ENCODE data around the gene ZEB2. TPM values are rescaled to one million over a fixed set of nuclear protein-coding genes. Genes with fewer than 3 reads are reported as not detected.

Gene ZEB2
- total RNA-seq, 5 donors from 2014 or later (not counting 1 experiment from before 2014, with no cell fraction given): 8.9 to 106 (median 23.7) TPM

GRCh38 chr2:144479659-144480058, 40.3 kb downstream of the ZEB2 start:
- H3K36me3 Mint-ChIP-seq: no peaks in the 10 kb centered on the region
- Histone ChIP-seq H3K27me3 (replicated peaks in 1 of 2; ENCODE audit: control insufficient read depth in 2 of 2, extremely low read depth in 1 of 2, insufficient read depth in 2 of 2, low read length in 1 of 2) (no peaks in the 10 kb centered on the region), H3K9me3 (no peaks in the 10 kb centered on the region), H3K27ac (ENCODE audit: low read length) (no peak overlapping the region), H3K4me1 (ENCODE audit: control insufficient read depth in 1 of 2, extremely low read depth in 1 of 2, insufficient read depth in 2 of 2, low read length in 2 of 2) (peaks cover 0 to 22% of the 10 kb centered on the region in 2 experiments), H3K4me3 (ENCODE audit: control insufficient read depth in 1 of 2, extremely low read depth in 1 of 2, low read length in 1 of 2) (no peak overlapping the region), H3K36me3 (ENCODE audit: control insufficient read depth in 2 of 2, extremely low read depth in 1 of 2, insufficient read depth in 1 of 2, low read length in 1 of 2) (no peaks in the 10 kb centered on the region)
- ChIA-PET CTCF (no interaction called here), POLR2A (no interaction called here)
- no peak overlapping the region for H3K27ac Mint-ChIP-seq
- 100% methylated on average over 3 of the region's 8 CpGs for WGBS (ENCODE audit: insufficient coverage)
- ATAC-seq (replicated peaks in 1 of 4): no peak
- DNase-seq: no peak
- H3K9me3 Mint-ChIP-seq: no peaks in the 10 kb centered on the region
- no peak overlapping the region for H3K4me3 Mint-ChIP-seq
- H3K4me1 Mint-ChIP-seq: peaks cover 0 to 20% (median 0%) of the 10 kb centered on the region in 3 donors
- no peaks in the 10 kb centered on the region for H3K27me3 Mint-ChIP-seq

- WGBS (ENCODE audit: insufficient coverage): 86% methylated on average over 1 of the region's 4 CpGs
- ChIA-PET POLR2A (interaction anchor here in 1 of 2 donors (0.5 to 0.6 kb wide), 2 partner anchors 16 to 45 kb away, joined by 3 to 6 read pairs; no protein-coding TSS in a partner anchor), CTCF (no interaction called here)
- no peak for ATAC-seq (replicated peaks in 1 of 4)
- H3K27me3 Mint-ChIP-seq: no peaks in the 10 kb centered on the region
- no peaks in the 10 kb centered on the region for H3K27me3 ChIP-seq (replicated peaks in 1 of 2; ENCODE audit: control insufficient read depth in 2 of 2, extremely low read depth in 1 of 2, insufficient read depth in 2 of 2, low read length in 1 of 2)
- H3K4me3 Mint-ChIP-seq: no peak overlapping the region
- peaks cover 0 to 23% of the 10 kb centered on the region in 2 experiments for H3K4me1 ChIP-seq (ENCODE audit: control insufficient read depth in 1 of 2, extremely low read depth in 1 of 2, insufficient read depth in 2 of 2, low read length in 2 of 2)
- no peak for DNase-seq
- H3K4me1 Mint-ChIP-seq: peaks cover 0 to 23% (median 0%) of the 10 kb centered on the region in 3 donors
- H3K9me3 Mint-ChIP-seq: no peaks in the 10 kb centered on the region
- no peak overlapping the region for H3K27ac Mint-ChIP-seq
- no peaks in the 10 kb centered on the region for H3K36me3 Mint-ChIP-seq
- H3K27ac ChIP-seq (ENCODE audit: low read length): no peak overlapping the region
- no peaks in the 10 kb centered on the region for H3K9me3 ChIP-seq
- no peaks in the 10 kb centered on the region for H3K36me3 ChIP-seq (ENCODE audit: control insufficient read depth in 2 of 2, extremely low read depth in 1 of 2, insufficient read depth in 1 of 2, low read length in 1 of 2)
- no peak overlapping the region for H3K4me3 ChIP-seq (ENCODE audit: control insufficient read depth in 1 of 2, extremely low read depth in 1 of 2, low read length in 1 of 2)
These were observed 40.8 kb downstream of the ZEB2 start for GRCh38 chr2:144479138-144479537.

DNA sequence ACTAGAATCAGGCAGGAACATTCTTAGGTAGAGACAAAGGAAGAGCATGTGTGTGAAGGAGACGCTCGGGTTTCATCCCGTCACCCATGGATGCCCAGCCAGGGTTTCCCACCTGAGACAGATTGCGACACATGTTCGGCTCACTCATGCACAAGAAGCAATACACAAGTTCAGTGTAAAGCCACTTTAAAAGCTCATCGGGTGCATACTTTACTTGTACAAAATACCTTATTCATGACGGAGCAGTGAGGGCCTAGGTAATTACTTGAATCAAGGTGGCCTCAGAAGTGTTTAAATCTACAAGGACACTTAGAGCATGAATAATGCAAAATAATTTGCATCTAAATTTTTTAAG, 42.0 kb downstream of the ZEB2 start:
- Histone ChIP-seq H3K27me3 (replicated peaks in 1 of 2; ENCODE audit: control insufficient read depth in 2 of 2, extremely low read depth in 1 of 2, insufficient read depth in 2 of 2, low read length in 1 of 2) (no peaks in the 10 kb centered on the region), H3K27ac (ENCODE audit: low read length) (peak overlapping the region; percentile 9), H3K4me1 (ENCODE audit: control insufficient read depth in 1 of 2, extremely low read depth in 1 of 2, insufficient read depth in 2 of 2, low read length in 2 of 2) (peaks cover 0 to 32% of the 10 kb centered on the region in 2 experiments), H3K36me3 (ENCODE audit: control insufficient read depth in 2 of 2, extremely low read depth in 1 of 2, insufficient read depth in 1 of 2, low read length in 1 of 2) (no peaks in the 10 kb centered on the region), H3K4me3 (ENCODE audit: control insufficient read depth in 1 of 2, extremely low read depth in 1 of 2, low read length in 1 of 2) (no peak overlapping the region), H3K9me3 (no peaks in the 10 kb centered on the region)
- Mint-ChIP-seq H3K4me1 (peaks cover 0 to 23% (median 0%) of the 10 kb centered on the region in 3 donors), H3K27me3 (no peaks in the 10 kb centered on the region), H3K9me3 (no peaks in the 10 kb centered on the region), H3K4me3 (no peak overlapping the region), H3K36me3 (no peaks in the 10 kb centered on the region), H3K27ac (no peak overlapping the region)
- WGBS (ENCODE audit: insufficient coverage): no CpG with 5 or more reads among the region's 7 CpGs
- ChIA-PET POLR2A (no interaction called here), CTCF (no interaction called here)
- DNase-seq (no peak), ATAC-seq (replicated peaks in 1 of 4) (no peak)

GRCh38 chr2:144477281-144477956, 42.5 kb downstream of the ZEB2 start:
- H3K4me3 ChIP-seq (ENCODE audit: control insufficient read depth in 1 of 2, extremely low read depth in 1 of 2, low read length in 1 of 2): no peak overlapping the region
- ATAC-seq (replicated peaks in 1 of 4) (no peak), DNase-seq (no peak)
- ChIA-PET CTCF (interaction anchor here in 1 of 2 donors (0.8 kb wide), 1 partner anchor 44 kb away, joined by 3 read pairs; no protein-coding TSS in a partner anchor), POLR2A (no interaction called here)
- no peaks in the 10 kb centered on the region for H3K36me3 ChIP-seq (ENCODE audit: control insufficient read depth in 2 of 2, extremely low read depth in 1 of 2, insufficient read depth in 1 of 2, low read length in 1 of 2)
- peak overlapping the region; percentile 9 for H3K27ac ChIP-seq (ENCODE audit: low read length)
- Mint-ChIP-seq H3K4me3 (no peak overlapping the region), H3K9me3 (no peaks in the 10 kb centered on the region), H3K27ac (no peak overlapping the region), H3K36me3 (no peaks in the 10 kb centered on the region), H3K4me1 (peaks cover 0 to 23% (median 0%) of the 10 kb centered on the region in 3 donors), H3K27me3 (no peaks in the 10 kb centered on the region)
- H3K4me1 ChIP-seq (ENCODE audit: control insufficient read depth in 1 of 2, extremely low read depth in 1 of 2, insufficient read depth in 2 of 2, low read length in 2 of 2): peaks cover 0 to 37% of the 10 kb centered on the region in 2 experiments
- WGBS (ENCODE audit: insufficient coverage): no CpG with 5 or more reads among the region's 4 CpGs
- H3K27me3 ChIP-seq (replicated peaks in 1 of 2; ENCODE audit: control insufficient read depth in 2 of 2, extremely low read depth in 1 of 2, insufficient read depth in 2 of 2, low read length in 1 of 2): no peaks in the 10 kb centered on the region
- H3K9me3 ChIP-seq: no peaks in the 10 kb centered on the region

- no CpG with 5 or more reads among the region's 1 CpG for WGBS (ENCODE audit: insufficient coverage)
- Mint-ChIP-seq H3K9me3 (no peaks in the 10 kb centered on the region), H3K36me3 (no peaks in the 10 kb centered on the region), H3K27ac (no peak overlapping the region), H3K27me3 (no peaks in the 10 kb centered on the region), H3K4me1 (peaks cover 0 to 19% (median 0%) of the 10 kb centered on the region in 3 donors), H3K4me3 (no peak overlapping the region)
- Histone ChIP-seq H3K27me3 (replicated peaks in 1 of 2; ENCODE audit: control insufficient read depth in 2 of 2, extremely low read depth in 1 of 2, insufficient read depth in 2 of 2, low read length in 1 of 2) (no peaks in the 10 kb centered on the region), H3K27ac (ENCODE audit: low read length) (no peak overlapping the region), H3K36me3 (ENCODE audit: control insufficient read depth in 2 of 2, extremely low read depth in 1 of 2, insufficient read depth in 1 of 2, low read length in 1 of 2) (no peaks in the 10 kb centered on the region), H3K4me1 (ENCODE audit: control insufficient read depth in 1 of 2, extremely low read depth in 1 of 2, insufficient read depth in 2 of 2, low read length in 2 of 2) (peaks cover 0 to 37% of the 10 kb centered on the region in 2 experiments), H3K9me3 (no peaks in the 10 kb centered on the region), H3K4me3 (ENCODE audit: control insufficient read depth in 1 of 2, extremely low read depth in 1 of 2, low read length in 1 of 2) (no peak overlapping the region)
- DNase-seq (no peak), ATAC-seq (replicated peaks in 1 of 4) (no peak)
- POLR2A ChIA-PET: interaction anchor here in 1 of 2 donors (0.5 kb wide), 1 partner anchor 55 kb away, joined by 4 read pairs; no protein-coding TSS in a partner anchor
- CTCF ChIA-PET: interaction anchor here (0.5 to 0.9 kb wide), 3 partner anchors 10 to 45 kb away, joined by 3 read pairs; no protein-coding TSS in a partner anchor
These were observed 43.2 kb downstream of the ZEB2 start for GRCh38 chr2:144476682-144477081.

- Histone ChIP-seq H3K36me3 (ENCODE audit: control insufficient read depth in 2 of 2, extremely low read depth in 1 of 2, insufficient read depth in 1 of 2, low read length in 1 of 2) (no peaks in the 10 kb centered on the region), H3K27ac (ENCODE audit: low read length) (no peak overlapping the region), H3K27me3 (replicated peaks in 1 of 2; ENCODE audit: control insufficient read depth in 2 of 2, extremely low read depth in 1 of 2, insufficient read depth in 2 of 2, low read length in 1 of 2) (no peaks in the 10 kb centered on the region), H3K4me3 (ENCODE audit: control insufficient read depth in 1 of 2, extremely low read depth in 1 of 2, low read length in 1 of 2) (no peak overlapping the region), H3K4me1 (ENCODE audit: control insufficient read depth in 1 of 2, extremely low read depth in 1 of 2, insufficient read depth in 2 of 2, low read length in 2 of 2) (peaks cover 0 to 34% of the 10 kb centered on the region in 2 experiments), H3K9me3 (no peaks in the 10 kb centered on the region)
- ATAC-seq (replicated peaks in 1 of 4): no peak
- Mint-ChIP-seq H3K4me1 (peaks cover 0 to 27% (median 6%) of the 10 kb centered on the region in 3 donors), H3K4me3 (no peak overlapping the region), H3K9me3 (no peaks in the 10 kb centered on the region), H3K27ac (no peak overlapping the region), H3K27me3 (no peaks in the 10 kb centered on the region), H3K36me3 (no peaks in the 10 kb centered on the region)
- ChIA-PET POLR2A (no interaction called here), CTCF (interaction anchor here in 1 of 2 donors (0.9 kb wide), 1 partner anchor 11 kb away, joined by 3 read pairs; no protein-coding TSS in a partner anchor)
- no CpG with 5 or more reads among the region's 6 CpGs for WGBS (ENCODE audit: insufficient coverage)
- DNase-seq: no peak
These were observed 44.2 kb downstream of the ZEB2 start for GRCh38 chr2:144475569-144476275.

Measured in T-cell (primary cell).